Body of pancreas (tissue), 4 donors: ENCODE measurements around the gene CACNA2D4.

Experiments used
- POLR2A ChIP-seq, 3 donors: fragments of 450-650 bp; IDR thresholded peaks; one replicate each; pipeline ENCODE4 v1.6.1; 2016; ENCODE audit warnings: antibody characterized with exemption in 3 of 3, mild to moderate bottlenecking in 2 of 3
- TF ChIP-seq, protein P1 (sequence below), 7 experiments: fragments of 450-650 bp in 4 of 7; fragments of 200-600 bp in 3 of 7; sonication (generic) in 3 of 7; IDR thresholded peaks; one replicate each; pipeline ENCODE4 v1.5.1; 2016 to 2019; ENCODE audit warnings: antibody characterized with exemption in 7 of 7

DNA sequence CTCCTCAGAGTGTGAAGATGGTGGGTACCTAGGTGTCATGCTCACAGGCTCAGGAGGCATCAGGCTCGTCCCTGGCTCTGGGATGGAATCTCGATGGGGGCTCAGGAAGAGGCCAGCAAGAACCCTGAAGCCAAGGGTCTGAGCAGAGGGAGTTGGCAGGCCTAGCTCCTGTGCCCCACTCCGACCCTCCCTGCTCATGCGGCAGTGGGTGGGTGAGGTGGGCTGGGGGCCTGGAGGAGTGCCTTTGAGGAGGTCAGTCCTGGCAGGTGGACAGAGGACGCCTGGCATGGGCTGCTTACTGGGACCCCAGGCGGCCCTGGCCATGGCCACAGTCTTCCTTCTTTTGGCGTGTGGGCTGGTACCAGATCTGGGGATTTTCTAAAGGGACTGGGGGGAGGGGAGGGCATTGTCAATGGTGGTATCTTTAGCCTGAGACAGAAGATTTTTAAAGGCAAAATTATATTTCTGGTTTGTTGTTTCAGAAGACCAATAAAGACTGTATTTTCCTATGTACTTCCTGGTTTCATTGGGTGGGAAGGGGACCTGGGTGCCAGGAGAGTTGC, 82.1 kb downstream of the CACNA2D4 start:
- TF ChIP-seq, protein P1, sequence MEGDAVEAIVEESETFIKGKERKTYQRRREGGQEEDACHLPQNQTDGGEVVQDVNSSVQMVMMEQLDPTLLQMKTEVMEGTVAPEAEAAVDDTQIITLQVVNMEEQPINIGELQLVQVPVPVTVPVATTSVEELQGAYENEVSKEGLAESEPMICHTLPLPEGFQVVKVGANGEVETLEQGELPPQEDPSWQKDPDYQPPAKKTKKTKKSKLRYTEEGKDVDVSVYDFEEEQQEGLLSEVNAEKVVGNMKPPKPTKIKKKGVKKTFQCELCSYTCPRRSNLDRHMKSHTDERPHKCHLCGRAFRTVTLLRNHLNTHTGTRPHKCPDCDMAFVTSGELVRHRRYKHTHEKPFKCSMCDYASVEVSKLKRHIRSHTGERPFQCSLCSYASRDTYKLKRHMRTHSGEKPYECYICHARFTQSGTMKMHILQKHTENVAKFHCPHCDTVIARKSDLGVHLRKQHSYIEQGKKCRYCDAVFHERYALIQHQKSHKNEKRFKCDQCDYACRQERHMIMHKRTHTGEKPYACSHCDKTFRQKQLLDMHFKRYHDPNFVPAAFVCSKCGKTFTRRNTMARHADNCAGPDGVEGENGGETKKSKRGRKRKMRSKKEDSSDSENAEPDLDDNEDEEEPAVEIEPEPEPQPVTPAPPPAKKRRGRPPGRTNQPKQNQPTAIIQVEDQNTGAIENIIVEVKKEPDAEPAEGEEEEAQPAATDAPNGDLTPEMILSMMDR (IDR thresholded peaks at IDR 0.05) = no peak
- TF ChIP-seq POLR2A (IDR thresholded peaks at IDR 0.05) = no peak
